NCI-H460 (cell line): ENCODE results near the gene RRP36. TPM values are rescaled to one million over a fixed set of nuclear protein-coding genes. Genes with fewer than 3 reads are reported as not detected.

Source experiments
- DNase-seq: peaks from one replicate; pipeline ENCODE4 v3.0.0-alpha.2; 2016; ENCODE audit warnings: low read depth; ENCODE audit errors: extremely low read depth
- total RNA-seq: library from RNA; depleted of rRNA; stranded (reverse); fragments of >200 nt; shearing (Covaris generic); gene quantifications from 2 replicates; pipeline ENCODE4 v1.2.3, GENCODE V29; 2014

The RRP36 gene
- total RNA-seq, 1 experiment from 2014 or later = 53.3 TPM

- DNase-seq = no peak
Measured at GRCh38 chr6:43005844-43006243, 15.6 kb upstream of the RRP36 start.

- no peak for DNase-seq
Measured at GRCh38 chr6:43006251-43006650, 15.2 kb upstream of the RRP36 start.

- DNase-seq = no peak
Measured at GRCh38 chr6:43007126-43007525, 14.3 kb upstream of the RRP36 start.

- no peak for DNase-seq
Measured at GRCh38 chr6:43009124-43009523, 12.3 kb upstream of the RRP36 start.

- DNase-seq = no peak
Measured at GRCh38 chr6:43011207-43011606, 10.2 kb upstream of the RRP36 start.

- no peak for DNase-seq
Measured at GRCh38 chr6:43012364-43012763, 9.1 kb upstream of the RRP36 start.

- DNase-seq = no peak
Measured at GRCh38 chr6:43013097-43013842, 8.2 kb upstream of the RRP36 start.

DNA sequence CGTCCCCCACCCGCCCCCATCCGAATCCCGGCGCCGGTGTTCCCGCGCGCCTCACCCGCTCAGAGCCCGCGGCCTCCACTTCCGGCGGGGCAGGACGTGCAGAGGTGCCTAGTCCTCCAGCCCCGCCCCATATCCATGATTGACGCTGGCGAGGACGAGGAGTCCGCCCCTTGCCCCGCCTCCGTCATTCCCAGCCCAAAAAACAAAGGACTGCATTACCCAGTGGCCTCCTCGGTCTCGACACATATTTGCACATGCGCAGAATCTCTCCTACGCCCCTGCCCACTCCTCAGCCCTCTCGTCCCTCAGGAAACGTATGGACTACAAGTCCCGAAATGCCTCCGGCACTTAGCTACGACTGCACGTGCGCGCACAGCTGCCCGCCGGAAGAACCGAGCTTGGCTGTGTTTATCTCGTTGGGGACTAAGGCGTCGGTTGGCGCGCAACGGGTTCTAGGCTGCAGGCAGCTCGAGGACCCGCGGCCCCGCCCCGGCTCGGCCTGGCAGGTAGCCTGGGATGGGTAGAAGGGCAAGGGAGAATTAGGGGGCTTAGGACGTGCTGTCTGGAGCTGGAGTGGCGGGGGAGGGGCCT is 7.5 kb upstream of the RRP36 start, which contains the start of the genes KLHDC3 and MEA1:
Gene KLHDC3 (plus strand): TSS at position 407 of the 591 bp plus-strand sequence. CDS start 2,944 bp downstream, outside the sequence.
Gene MEA1 (minus strand): TSS at position 104 of the 591 bp plus-strand sequence. CDS start 133 bp downstream, outside the sequence.
- peak; percentile 99 for DNase-seq

- DNase-seq = no peak
Measured at GRCh38 chr6:43014434-43014909, 7.0 kb upstream of the RRP36 start.

DNA sequence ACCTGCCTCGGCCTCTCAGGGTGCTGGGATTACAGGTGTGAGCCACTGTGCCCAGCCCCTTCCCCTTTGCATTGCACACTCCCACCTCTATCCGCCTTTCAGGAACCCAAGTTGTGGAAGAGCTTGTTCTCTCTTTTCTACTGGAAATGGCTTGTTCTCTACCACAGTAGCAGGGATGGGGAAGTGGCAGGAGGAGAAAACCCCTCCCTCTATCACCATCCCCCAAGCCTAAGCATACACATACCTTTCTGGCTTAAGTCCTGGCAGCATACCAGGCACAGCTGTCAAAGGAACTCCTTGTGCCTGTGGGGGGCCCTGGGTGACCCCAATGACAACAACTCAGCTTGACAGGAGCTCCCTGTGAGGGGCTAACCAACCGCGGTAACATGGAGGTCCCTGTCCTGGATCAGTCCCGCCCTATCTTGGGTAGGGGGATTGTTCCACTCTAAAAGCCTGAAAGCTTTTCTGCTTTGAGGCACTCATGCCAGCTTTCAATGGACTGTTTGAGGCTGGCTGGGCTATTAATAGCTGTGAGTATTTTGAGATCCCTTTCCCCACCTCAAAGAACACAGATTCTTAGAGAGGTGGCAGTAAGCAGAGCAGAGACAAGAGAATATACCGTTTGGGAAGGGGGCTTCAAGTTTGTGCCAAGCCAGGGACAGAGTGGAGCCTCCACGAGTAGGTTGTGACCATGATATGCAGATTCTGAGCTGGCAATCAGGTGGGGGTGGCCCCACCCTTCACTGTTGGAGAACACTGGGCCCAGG is 5.1 kb upstream of the RRP36 start:
- no peak for DNase-seq

DNA sequence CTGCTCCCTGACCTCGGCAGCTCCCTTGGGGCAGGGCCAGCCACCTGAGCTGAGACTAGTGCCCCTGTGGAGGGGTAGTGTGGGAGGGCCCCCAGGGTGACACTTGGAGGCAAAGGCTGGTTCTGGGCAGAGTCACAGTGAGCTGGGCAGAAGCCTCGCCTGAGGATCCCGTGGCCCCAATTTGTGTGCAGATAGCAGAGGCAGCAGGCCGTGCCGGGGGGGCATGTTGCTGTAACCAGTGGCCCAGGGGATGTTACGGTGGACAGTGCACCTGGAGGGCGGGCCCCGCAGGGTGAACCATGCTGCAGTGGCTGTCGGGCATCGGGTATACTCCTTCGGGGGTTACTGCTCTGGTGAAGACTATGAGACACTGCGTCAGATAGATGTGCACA is 4.5 kb upstream of the RRP36 start:
- DNase-seq = no peak

DNA sequence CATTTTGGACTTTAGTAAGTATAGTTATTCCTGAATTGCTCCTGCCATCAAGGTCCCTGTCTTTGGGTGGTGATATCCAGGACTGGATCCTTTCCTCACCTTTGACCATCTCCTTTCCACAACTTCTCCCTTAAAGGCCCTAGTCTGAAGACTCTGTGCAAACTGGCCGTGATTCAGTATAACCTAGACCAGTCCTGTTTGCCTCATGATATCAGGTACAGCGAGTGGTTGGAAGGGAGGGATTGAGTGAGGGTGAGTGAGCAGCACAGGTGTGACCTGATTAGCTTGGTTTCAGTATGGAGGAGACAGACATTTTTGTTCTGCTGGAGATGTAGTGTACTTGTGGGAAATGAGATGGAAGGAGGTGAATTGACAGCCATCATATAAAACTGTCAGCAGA is 2.3 kb upstream of the RRP36 start:
- no peak for DNase-seq

DNA sequence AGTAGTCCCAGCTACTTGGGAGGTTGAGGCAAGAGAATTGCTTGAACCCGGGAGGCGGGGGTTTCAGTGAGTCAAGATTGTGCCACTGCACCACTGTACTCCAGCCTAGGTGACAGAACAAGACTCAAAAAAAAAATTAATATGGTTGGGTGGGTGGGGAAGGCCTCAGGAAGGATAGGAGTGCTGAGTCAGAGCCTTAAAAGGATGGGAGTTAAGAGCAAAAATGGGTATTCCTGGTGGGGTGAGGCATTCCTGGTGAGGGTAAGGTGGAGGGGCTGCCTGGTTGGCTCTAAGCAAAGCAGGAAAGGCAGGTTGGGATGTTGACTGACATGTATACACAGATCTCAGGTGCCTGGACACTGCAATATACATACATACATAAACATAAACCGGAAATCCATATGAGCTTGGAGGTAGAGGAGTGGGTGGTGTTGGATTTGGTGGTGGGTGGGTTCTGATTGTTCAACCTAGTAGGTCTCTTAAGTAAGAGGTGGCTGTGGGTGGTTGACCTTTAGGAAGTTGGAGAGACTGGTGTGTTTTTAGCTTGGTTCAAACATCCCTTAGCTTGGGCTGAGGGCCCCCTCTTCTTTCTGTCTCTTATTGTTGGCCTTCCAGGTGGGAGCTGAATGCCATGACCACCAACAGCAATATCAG is 1.2 kb upstream of the RRP36 start:
- DNase-seq = no peak

- DNase-seq = no peak
Measured at GRCh38 chr6:43020847-43021246, 576 bp upstream of the RRP36 start.

DNA sequence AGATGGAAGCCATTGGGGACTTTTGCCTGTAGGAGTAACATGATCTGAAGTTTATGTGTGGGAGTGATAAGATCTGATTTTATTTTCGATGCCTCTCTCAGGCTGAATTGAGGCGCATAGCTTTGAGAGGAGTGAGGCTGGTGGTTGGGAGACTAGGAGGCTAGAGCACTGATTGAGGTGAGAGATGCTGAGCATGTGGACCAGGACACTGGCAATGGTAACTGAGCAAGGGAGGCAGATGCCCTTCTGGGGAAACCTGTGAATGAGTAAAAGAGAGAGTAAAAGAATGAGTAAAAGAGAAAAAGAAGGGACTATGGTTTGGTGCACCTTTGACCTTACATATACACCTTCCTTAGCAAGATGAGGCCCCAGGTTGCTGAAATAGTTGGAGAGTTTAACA is 3.0 kb downstream of the RRP36 start:
- no peak for DNase-seq

- DNase-seq = no peak
Measured at GRCh38 chr6:43026365-43026764, 4.9 kb downstream of the RRP36 start.

DNA sequence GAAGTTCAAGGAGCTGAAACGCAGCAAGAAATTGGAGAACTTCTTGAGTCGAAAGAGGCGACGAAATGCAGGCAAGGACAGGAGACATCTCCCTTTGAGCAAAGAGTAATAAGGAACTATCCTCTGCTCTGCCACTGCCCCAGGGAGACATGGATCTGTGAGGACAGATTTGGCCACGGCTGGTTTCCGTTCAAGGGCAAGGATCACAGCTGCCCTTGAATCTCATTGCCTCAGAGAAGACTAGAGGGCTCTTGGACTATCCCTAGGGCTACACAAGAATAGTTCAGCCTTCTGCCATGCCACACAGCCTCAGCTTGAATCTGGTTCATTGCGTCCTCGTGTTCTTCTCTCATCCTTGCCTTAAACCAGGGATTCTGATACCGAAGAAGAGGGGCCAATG is 7.7 kb downstream of the RRP36 start:
- DNase-seq = no peak

GRCh38 chr6:43032326-43032725 is 10.9 kb downstream of the RRP36 start:
- no peak for DNase-seq

- DNase-seq = no peak
Measured at GRCh38 chr6:43033496-43034189, 12.2 kb downstream of the RRP36 start.

- no peak for DNase-seq
Measured at GRCh38 chr6:43034190-43034525, 12.7 kb downstream of the RRP36 start.
